MM.1S (cell line): ENCODE measurements around the gene CSNK1D.

Source experiments
- DNase-seq: peaks from one replicate; pipeline ENCODE4 v3.0.0-alpha.2; 2015
- H2AFZ ChIP-seq: fragments of 300-600 bp; sonication (generic); 2 replicates; pipeline ENCODE4 v1.6.0; 2016; ENCODE audit warnings: antibody characterized with exemption, low read length
- H3F3A ChIP-seq: fragments of 300-600 bp; sonication (generic); 2 replicates; pipeline ENCODE4 v1.6.1; 2016; ENCODE audit warnings: mild to moderate bottlenecking, antibody characterized with exemption, low read length, moderate library complexity, mixed read lengths; ENCODE audit not compliant: insufficient read depth
- H3K27ac ChIP-seq: fragments of 300-600 bp; sonication (generic); 2 replicates; pipeline ENCODE4 v1.5.1; 2016; ENCODE audit warnings: mild to moderate bottlenecking, low read length
- H3K27me3 ChIP-seq: fragments of 300-600 bp; sonication (generic); replicated peaks from 2 replicates; pipeline ENCODE4 v1.6.0; 2016; ENCODE audit warnings: low read length; ENCODE audit not compliant: insufficient read depth
- H3K36me3 ChIP-seq: fragments of 300-600 bp; sonication (generic); replicated peaks from 2 replicates; pipeline ENCODE4 v1.6.1; 2016; ENCODE audit warnings: mild to moderate bottlenecking, low read length, mixed read lengths; ENCODE audit not compliant: insufficient read depth
- H3K4me1 ChIP-seq: fragments of 300-600 bp; sonication (generic); 2 replicates; pipeline ENCODE4 v1.6.1; 2016; ENCODE audit warnings: low read length, mixed read lengths
- H3K4me2 ChIP-seq: fragments of 300-600 bp; sonication (generic); 2 replicates; pipeline ENCODE4 v1.6.0; 2016; ENCODE audit warnings: low read depth, low read length
- H3K4me3 ChIP-seq: fragments of 300-600 bp; sonication (generic); 2 replicates; pipeline ENCODE4 v1.5.1; 2016; ENCODE audit warnings: low read length, mixed read lengths
- H3K79me2 ChIP-seq: fragments of 300-600 bp; sonication (generic); 2 replicates; pipeline ENCODE4 v1.6.1; 2016; ENCODE audit warnings: mixed run types, low read length, mixed read lengths
- H3K9ac ChIP-seq: fragments of 300-600 bp; sonication (generic); 2 replicates; pipeline ENCODE4 v1.6.1; 2016; ENCODE audit warnings: low read length, mixed read lengths
- H3K9me2 ChIP-seq: fragments of 300-600 bp; sonication (generic); replicated peaks from 2 replicates; pipeline ENCODE4 v1.6.1; 2016; ENCODE audit warnings: mild to moderate bottlenecking, low read length, mixed read lengths; ENCODE audit not compliant: insufficient read depth
- H3K9me3 ChIP-seq: fragments of 300-600 bp; sonication (generic); replicated peaks from 2 replicates; pipeline ENCODE4 v1.6.1; 2016; ENCODE audit warnings: mild to moderate bottlenecking, low read length, mixed read lengths; ENCODE audit not compliant: insufficient read depth
- H4K20me1 ChIP-seq: fragments of 300-600 bp; sonication (generic); 2 replicates; pipeline ENCODE4 v1.6.1; 2016; ENCODE audit warnings: mild to moderate bottlenecking, low read length, moderate library complexity, mixed read lengths; ENCODE audit not compliant: insufficient read depth
- CTCF ChIP-seq: fragments of 300-600 bp; sonication (generic); IDR thresholded peaks from 2 replicates; pipeline ENCODE4 v1.5.1; 2016; ENCODE audit warnings: antibody characterized with exemption, low read length, mixed read lengths
- EZH2 ChIP-seq: fragments of 300-600 bp; sonication (generic); optimal IDR thresholded peaks from 2 replicates; pipeline ENCODE3; 2017; ENCODE audit warnings: low read depth, mild to moderate bottlenecking, antibody characterized with exemption, low read length, mixed read lengths
- EZH2phosphoT487 ChIP-seq: fragments of 300-600 bp; sonication (generic); IDR thresholded peaks from 2 replicates; pipeline ENCODE4 v1.6.1; 2018; ENCODE audit warnings: antibody characterized with exemption, low read length

Gene CSNK1D

GRCh38 chr17:82281076-82281475 is 7.6 kb upstream of the CSNK1D start:
- H3K9ac ChIP-seq: no peak overlapping the region
- no peaks in the 10 kb centered on the region for H3K79me2 ChIP-seq
- no peaks in the 10 kb centered on the region for H3K9me2 ChIP-seq
- no peak overlapping the region for H3K4me3 ChIP-seq
- H3K9me3 ChIP-seq: no peaks in the 10 kb centered on the region
- no peak overlapping the region for H3K4me2 ChIP-seq
- H3K27me3 ChIP-seq: no peaks in the 10 kb centered on the region
- H3K4me1 ChIP-seq: no peaks in the 10 kb centered on the region
- H3F3A ChIP-seq: no peaks in the 10 kb centered on the region
- no peak for TF ChIP-seq CTCF
- no peak for TF ChIP-seq EZH2
- TF ChIP-seq EZH2phosphoT487: no peak
- no peak overlapping the region for H2AFZ ChIP-seq
- no peak overlapping the region for H3K27ac ChIP-seq
- H4K20me1 ChIP-seq: no peaks in the 10 kb centered on the region
- no peaks in the 10 kb centered on the region for H3K36me3 ChIP-seq
- no peak for DNase-seq

- H3K9me2 ChIP-seq: no peaks in the 10 kb centered on the region
- H3K79me2 ChIP-seq: no peaks in the 10 kb centered on the region
- H2AFZ ChIP-seq: no peak overlapping the region
- no peaks in the 10 kb centered on the region for H3K36me3 ChIP-seq
- H3K27me3 ChIP-seq: no peaks in the 10 kb centered on the region
- H3K4me2 ChIP-seq: no peak overlapping the region
- no peak overlapping the region for H3K9ac ChIP-seq
- H4K20me1 ChIP-seq: no peaks in the 10 kb centered on the region
- TF ChIP-seq CTCF (no peak), EZH2phosphoT487 (no peak), EZH2 (no peak)
- H3K27ac ChIP-seq: no peak overlapping the region
- no peaks in the 10 kb centered on the region for H3F3A ChIP-seq
- no peak overlapping the region for H3K4me3 ChIP-seq
- DNase-seq: no peak
- no peaks in the 10 kb centered on the region for H3K9me3 ChIP-seq
- H3K4me1 ChIP-seq: no peaks in the 10 kb centered on the region
Measured at GRCh38 chr17:82280537-82280936, 7.0 kb upstream of the CSNK1D start.

GRCh38 chr17:82278786-82279391 is 5.4 kb upstream of the CSNK1D start:
- TF ChIP-seq EZH2: no peak
- TF ChIP-seq CTCF: no peak
- no peak for TF ChIP-seq EZH2phosphoT487
- Histone ChIP-seq H3K9me2 (no peaks in the 10 kb centered on the region), H2AFZ (no peak overlapping the region)

More at GRCh38 chr17:82278786-82279391, 5.4 kb upstream of the CSNK1D start:
- H3K27me3 ChIP-seq: no peaks in the 10 kb centered on the region
- H3K9ac ChIP-seq: no peak overlapping the region
- H4K20me1 ChIP-seq: no peaks in the 10 kb centered on the region
- no peak for DNase-seq
- H3K36me3 ChIP-seq: no peaks in the 10 kb centered on the region
- H3K4me2 ChIP-seq: no peak overlapping the region
- no peaks in the 10 kb centered on the region for H3F3A ChIP-seq
- H3K79me2 ChIP-seq: peaks cover 1% of the 10 kb centered on the region; the same call in 1 of the 2 replicates
- H3K4me3 ChIP-seq: no peak overlapping the region
- H3K4me1 ChIP-seq: peaks cover 5% of the 10 kb centered on the region
- H3K9me3 ChIP-seq: no peaks in the 10 kb centered on the region
- no peak overlapping the region for H3K27ac ChIP-seq
